ENCODE results near the gene LMCD1. TPM values are rescaled to one million over a fixed set of nuclear protein-coding genes. Genes with fewer than 3 reads are reported as not detected.

LMCD1 gene
- total RNA-seq, 1 experiment from 2014 or later: 23.9 TPM

- Histone ChIP-seq H3K4me1 (no peaks in the 10 kb centered on the region), H3K36me3 (ENCODE audit: control insufficient read depth, insufficient read depth, low read length) (no peaks in the 10 kb centered on the region), H3K9me3 (no peaks in the 10 kb centered on the region), H3K4me3 (ENCODE audit: low read depth, low read length) (no peak overlapping the region), H3K27me3 (replicated peaks; ENCODE audit: control insufficient read depth, insufficient read depth, low read length) (no peaks in the 10 kb centered on the region)
- Mint-ChIP-seq H3K9me3 (ENCODE audit: unreplicated experiment) (no peaks in the 10 kb centered on the region), H3K27ac (ENCODE audit: unreplicated experiment) (no peak overlapping the region), H3K36me3 (ENCODE audit: insufficient read depth, unreplicated experiment) (peaks cover 10% of the 10 kb centered on the region), H3K4me3 (ENCODE audit: unreplicated experiment) (no peak overlapping the region), H3K27me3 (ENCODE audit: insufficient read depth, unreplicated experiment) (no peaks in the 10 kb centered on the region), H3K4me1 (ENCODE audit: low read depth, unreplicated experiment) (no peaks in the 10 kb centered on the region)
- no peak for DNase-seq
- no TSS peak for BruUV-seq (replicated peaks)
- ChIA-PET CTCF (no interaction called here), POLR2A (no interaction called here)
- intact Hi-C loops (cut with micrococcal nuclease; ENCODE audit: unreplicated experiment): no loop called here
- TF ChIP-seq CTCF (IDR thresholded peaks at IDR 0.05; ENCODE audit: insufficient read depth in 1 of 2, low read depth in 1 of 2, low read length in 1 of 2, severe bottlenecking in 1 of 2, unreplicated experiment in 1 of 2): no peak
Measured at GRCh38 chr3:8554696-8555095, 53.1 kb downstream of the LMCD1 start.

GRCh38 chr3:8555113-8555661 lies 53.6 kb downstream of the LMCD1 start:
- Mint-ChIP-seq H3K27ac (ENCODE audit: unreplicated experiment) (no peak overlapping the region), H3K9me3 (ENCODE audit: unreplicated experiment) (no peaks in the 10 kb centered on the region)

GRCh38 chr3:8555725-8556472 lies 54.3 kb downstream of the LMCD1 start:
- H3K9me3 ChIP-seq: no peaks in the 10 kb centered on the region
- H3K4me1 ChIP-seq: no peaks in the 10 kb centered on the region
- Mint-ChIP-seq H3K27me3 (ENCODE audit: insufficient read depth, unreplicated experiment) (no peaks in the 10 kb centered on the region), H3K9me3 (ENCODE audit: unreplicated experiment) (no peaks in the 10 kb centered on the region), H3K4me1 (ENCODE audit: low read depth, unreplicated experiment) (no peaks in the 10 kb centered on the region), H3K4me3 (ENCODE audit: unreplicated experiment) (no peak overlapping the region), H3K27ac (ENCODE audit: unreplicated experiment) (no peak overlapping the region), H3K36me3 (ENCODE audit: insufficient read depth, unreplicated experiment) (peaks cover 10% of the 10 kb centered on the region)
- no peak for TF ChIP-seq CTCF (IDR thresholded peaks at IDR 0.05; ENCODE audit: insufficient read depth in 1 of 2, low read depth in 1 of 2, low read length in 1 of 2, severe bottlenecking in 1 of 2, unreplicated experiment in 1 of 2)
- no peak overlapping the region for H3K4me3 ChIP-seq (ENCODE audit: low read depth, low read length)
- no TSS peak for BruUV-seq (replicated peaks)
- ChIA-PET CTCF (no interaction called here), POLR2A (no interaction called here)
- H3K27me3 ChIP-seq (replicated peaks; ENCODE audit: control insufficient read depth, insufficient read depth, low read length): no peaks in the 10 kb centered on the region
- intact Hi-C loops (cut with micrococcal nuclease; ENCODE audit: unreplicated experiment): no loop called here
- H3K36me3 ChIP-seq (ENCODE audit: control insufficient read depth, insufficient read depth, low read length): no peaks in the 10 kb centered on the region
- DNase-seq: no peak

More at GRCh38 chr3:8555113-8555661, 53.6 kb downstream of the LMCD1 start:
- Histone ChIP-seq H3K4me1 (no peaks in the 10 kb centered on the region), H3K27me3 (replicated peaks; ENCODE audit: control insufficient read depth, insufficient read depth, low read length) (no peaks in the 10 kb centered on the region), H3K36me3 (ENCODE audit: control insufficient read depth, insufficient read depth, low read length) (no peaks in the 10 kb centered on the region), H3K9me3 (no peaks in the 10 kb centered on the region), H3K4me3 (ENCODE audit: low read depth, low read length) (no peak overlapping the region)
- CTCF ChIA-PET: no interaction called here
- no peak for TF ChIP-seq CTCF (IDR thresholded peaks at IDR 0.05; ENCODE audit: insufficient read depth in 1 of 2, low read depth in 1 of 2, low read length in 1 of 2, severe bottlenecking in 1 of 2, unreplicated experiment in 1 of 2)
- no TSS peak for BruUV-seq (replicated peaks)
- POLR2A ChIA-PET: no interaction called here
- Mint-ChIP-seq H3K4me3 (ENCODE audit: unreplicated experiment) (no peak overlapping the region), H3K27me3 (ENCODE audit: insufficient read depth, unreplicated experiment) (no peaks in the 10 kb centered on the region), H3K36me3 (ENCODE audit: insufficient read depth, unreplicated experiment) (peaks cover 10% of the 10 kb centered on the region), H3K4me1 (ENCODE audit: low read depth, unreplicated experiment) (no peaks in the 10 kb centered on the region)
- DNase-seq: no peak
- intact Hi-C loops (cut with micrococcal nuclease; ENCODE audit: unreplicated experiment): no loop called here
